Activated T-cell treated with anti-CD3 and anti-CD28 coated beads for 1 hour (primary cell): ENCODE results near the gene C1S.
"Not testable (repeated sequence)": the region's sequence is repeated elsewhere in the genome, so short reads cannot be mapped to it uniquely, and the experiment has no call there.

Experiments
- DNase-seq: peaks from one replicate; pipeline ENCODE4 v3.0.0-alpha.2; 2020; ENCODE audit warnings: low read depth

The C1S gene

GRCh38 chr12:7060353-7060954 is at the start of gene C1S:
Gene C1S, plus strand, starts transcription at chr12:7060718. Its CDS starts 1,195 bp downstream, at chr12:7061913.
- no peak for DNase-seq

GRCh38 chr12:7011398-7011797 is 49.1 kb upstream of the C1S start:
- DNase-seq, result not testable (repeated sequence)

- no peak for DNase-seq
These were observed 48.4 kb upstream of the C1S start for GRCh38 chr12:7012024-7012607.

- no peak for DNase-seq
These were observed 47.4 kb upstream of the C1S start for GRCh38 chr12:7013101-7013500.

GRCh38 chr12:7015555-7016370 is 44.8 kb upstream of the C1S start:
- no peak for DNase-seq

GRCh38 chr12:7016958-7017571 is 43.5 kb upstream of the C1S start:
- DNase-seq, result no peak

GRCh38 chr12:7017870-7018349 is 42.6 kb upstream of the C1S start:
- DNase-seq, result no peak

- peak; percentile 93 for DNase-seq
These were observed 42.0 kb upstream of the C1S start, which contains the start of gene LPCAT3 for GRCh38 chr12:7018350-7019042. Gene LPCAT3, minus strand, starts transcription at chr12:7018476. Its CDS starts 52 bp downstream, at chr12:7018424.

- no peak for DNase-seq
These were observed 41.4 kb upstream of the C1S start for GRCh38 chr12:7019043-7019569.

- DNase-seq, result no peak
These were observed 38.6 kb upstream of the C1S start for GRCh38 chr12:7021956-7022355.

- DNase-seq, result no peak
These were observed 37.4 kb upstream of the C1S start for GRCh38 chr12:7023114-7023513.

- DNase-seq, result no peak
These were observed 33.7 kb upstream of the C1S start for GRCh38 chr12:7026854-7027253.

- DNase-seq, result no peak
These were observed 29.2 kb upstream of the C1S start for GRCh38 chr12:7031306-7031705.

- DNase-seq, result no peak
These were observed 27.5 kb upstream of the C1S start for GRCh38 chr12:7032990-7033389.

GRCh38 chr12:7034464-7034863 is 26.1 kb upstream of the C1S start:
- no peak for DNase-seq

- no peak for DNase-seq
These were observed 25.1 kb upstream of the C1S start for GRCh38 chr12:7035463-7035862.

- DNase-seq, result not testable (repeated sequence)
These were observed 23.1 kb upstream of the C1S start for GRCh38 chr12:7037411-7037810.

- no peak for DNase-seq
These were observed 21.9 kb upstream of the C1S start for GRCh38 chr12:7038591-7038990.

GRCh38 chr12:7039403-7039802 is 21.1 kb upstream of the C1S start:
- DNase-seq, result no peak

- no peak for DNase-seq
These were observed 17.7 kb upstream of the C1S start for GRCh38 chr12:7042842-7043241.

- DNase-seq, result no peak
These were observed 14.6 kb upstream of the C1S start for GRCh38 chr12:7045913-7046312.
